ENCODE results near the gene POLA1. TPM values are rescaled to one million over a fixed set of nuclear protein-coding genes. Genes with fewer than 3 reads are reported as not detected.

The POLA1 gene
- total RNA-seq, 1 donor from 2014 or later, result 80.4 TPM

- Mint-ChIP-seq H3K27ac (no peak overlapping the region), H3K27me3 (ENCODE audit: insufficient read depth, low read depth) (no peaks in the 10 kb centered on the region), H3K36me3 (peaks cover 12% of the 10 kb centered on the region), H3K4me1 (peaks cover 19% of the 10 kb centered on the region), H3K4me3 (no peak overlapping the region), H3K9me3 (no peaks in the 10 kb centered on the region)
- H3K27ac ChIP-seq, result no peak overlapping the region
- H3F3A ChIP-seq (ENCODE audit: low read depth), result peaks cover 10% of the 10 kb centered on the region
- H2AFZ ChIP-seq (replicated peaks), result no peak overlapping the region
- no peaks in the 10 kb centered on the region for H3K27me3 ChIP-seq
- H3K79me2 ChIP-seq (ENCODE audit: low read depth), result no peaks in the 10 kb centered on the region
- no peak overlapping the region for H3K4me3 ChIP-seq
- no peaks in the 10 kb centered on the region for H3K36me3 ChIP-seq
- no peak overlapping the region for H3K4me2 ChIP-seq
- H3K4me1 ChIP-seq, result peaks cover 13% of the 10 kb centered on the region
- DNase-seq (ENCODE audit: low spot score), result no peak
- no peaks in the 10 kb centered on the region for H4K20me1 ChIP-seq (ENCODE audit: low read depth)
- TF ChIP-seq EZH2 (IDR thresholded peaks at IDR 0.05) (no peak), CTCF (IDR thresholded peaks at IDR 0.05) (no peak), EZH2phosphoT487 (IDR thresholded peaks at IDR 0.05) (no peak)
- H3K9ac ChIP-seq, result no peak overlapping the region
- no peaks in the 10 kb centered on the region for H3K9me3 ChIP-seq (ENCODE audit: low read depth)
Measured at GRCh38 chrX:24965372-24965771, 271.7 kb downstream of the POLA1 start.

DNA sequence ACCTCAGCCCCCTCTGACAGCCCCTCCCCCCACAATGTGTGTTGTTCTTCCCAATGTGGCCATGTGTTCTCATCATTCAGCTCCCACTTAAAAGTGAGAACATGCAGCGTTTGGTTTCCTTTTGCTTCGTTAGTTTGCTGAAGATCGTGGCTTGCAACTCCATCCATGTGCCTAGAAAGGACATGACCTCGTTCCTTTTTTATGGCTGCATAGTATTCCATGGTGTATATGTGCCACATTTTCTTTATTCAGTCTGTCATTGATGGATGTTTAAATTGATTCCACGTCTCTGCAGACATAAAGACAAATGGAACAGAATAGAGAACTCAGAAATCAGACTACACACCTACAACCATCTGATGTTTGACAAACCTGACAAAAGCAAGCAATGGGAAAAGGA, 276.1 kb downstream of the POLA1 start:
- Histone ChIP-seq H3K27me3 (no peaks in the 10 kb centered on the region), H3K4me3 (no peak overlapping the region), H3F3A (ENCODE audit: low read depth) (peaks cover 8% of the 10 kb centered on the region), H2AFZ (replicated peaks) (no peak overlapping the region), H3K36me3 (no peaks in the 10 kb centered on the region), H3K4me2 (no peak overlapping the region), H3K4me1 (peaks cover 8% of the 10 kb centered on the region), H4K20me1 (ENCODE audit: low read depth) (no peaks in the 10 kb centered on the region), H3K9me3 (ENCODE audit: low read depth) (no peaks in the 10 kb centered on the region), H3K27ac (no peak overlapping the region), H3K9ac (no peak overlapping the region), H3K79me2 (ENCODE audit: low read depth) (no peaks in the 10 kb centered on the region)
- Mint-ChIP-seq H3K36me3 (peaks cover 23% of the 10 kb centered on the region), H3K9me3 (peaks cover 3% of the 10 kb centered on the region), H3K4me3 (no peak overlapping the region), H3K4me1 (peaks cover 7% of the 10 kb centered on the region), H3K27me3 (ENCODE audit: insufficient read depth, low read depth) (no peaks in the 10 kb centered on the region), H3K27ac (no peak overlapping the region)
- no peak for TF ChIP-seq CTCF (IDR thresholded peaks at IDR 0.05)
- TF ChIP-seq EZH2 (IDR thresholded peaks at IDR 0.05), result no peak
- TF ChIP-seq EZH2phosphoT487 (IDR thresholded peaks at IDR 0.05), result no peak
- DNase-seq (ENCODE audit: low spot score), result no peak

DNA sequence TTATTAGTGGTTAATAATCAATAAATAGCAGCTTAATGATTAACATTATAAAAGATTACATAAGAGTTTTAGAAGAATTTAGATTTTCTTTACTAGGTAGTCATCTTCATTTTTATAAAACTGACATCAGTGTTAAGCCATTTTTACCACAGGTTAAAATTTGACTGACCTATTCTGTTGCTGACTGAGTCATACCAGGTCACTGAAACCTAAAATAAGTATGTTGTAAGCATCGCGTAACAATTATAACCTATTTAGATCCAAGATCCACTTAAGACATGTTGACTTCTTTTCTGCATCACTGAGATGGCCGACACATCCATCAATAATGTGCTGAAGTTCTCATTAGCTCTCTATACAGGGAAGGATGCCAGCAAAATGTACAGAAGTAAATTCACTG, 285.4 kb downstream of the POLA1 start:
- H3K27me3 ChIP-seq, result no peaks in the 10 kb centered on the region
- H3K4me1 Mint-ChIP-seq, result peaks cover 12% of the 10 kb centered on the region
- no peak for DNase-seq (ENCODE audit: low spot score)
- no peaks in the 10 kb centered on the region for H3K9me3 ChIP-seq (ENCODE audit: low read depth)
- H3K9ac ChIP-seq, result no peak overlapping the region
- H3K4me2 ChIP-seq, result no peak overlapping the region
- no peak overlapping the region for H3K27ac Mint-ChIP-seq
- peaks cover 5% of the 10 kb centered on the region for H3F3A ChIP-seq (ENCODE audit: low read depth)
- H3K4me3 Mint-ChIP-seq, result no peak overlapping the region
- no peaks in the 10 kb centered on the region for H3K27me3 Mint-ChIP-seq (ENCODE audit: insufficient read depth, low read depth)
- no peaks in the 10 kb centered on the region for H3K9me3 Mint-ChIP-seq
- no peak overlapping the region for H3K27ac ChIP-seq
- H4K20me1 ChIP-seq (ENCODE audit: low read depth), result no peaks in the 10 kb centered on the region
- H3K36me3 ChIP-seq, result no peaks in the 10 kb centered on the region
- H3K36me3 Mint-ChIP-seq, result peaks cover 9% of the 10 kb centered on the region
- H3K4me1 ChIP-seq, result peaks cover 11% of the 10 kb centered on the region
- H3K4me3 ChIP-seq, result no peak overlapping the region
- no peaks in the 10 kb centered on the region for H3K79me2 ChIP-seq (ENCODE audit: low read depth)
- H2AFZ ChIP-seq (replicated peaks), result no peak overlapping the region
- TF ChIP-seq EZH2phosphoT487 (IDR thresholded peaks at IDR 0.05), result no peak
- no peak for TF ChIP-seq CTCF (IDR thresholded peaks at IDR 0.05)
- no peak for TF ChIP-seq EZH2 (IDR thresholded peaks at IDR 0.05)

Data from neural progenitor cell (in vitro differentiated cells).